GM12878 (cell line): ENCODE results near the gene PPHLN1. TPM values are rescaled to one million over a fixed set of nuclear protein-coding genes. Genes with fewer than 3 reads are reported as not detected.

ENCODE experiments used
- ATF2 ChIP-seq: IDR thresholded peaks from 2 replicates; pipeline ENCODE4 v1.6.1; 2012; ENCODE audit warnings: low read length, inconsistent platforms
- CHD1 ChIP-seq: IDR thresholded peaks from 2 replicates; pipeline ENCODE4 v1.6.1; 2012; ENCODE audit warnings: low read depth, low read length, improper control_type of control experiment
- CREM ChIP-seq: IDR thresholded peaks from 2 replicates; pipeline ENCODE4 v1.6.1; 2014; ENCODE audit warnings: antibody characterized with exemption, low read depth
- E2F8 ChIP-seq: fragments of 450-650 bp; IDR thresholded peaks from 2 replicates; pipeline ENCODE4 v1.6.1; 2018; ENCODE audit warnings: mild to moderate bottlenecking, low read depth, moderate library complexity; ENCODE audit not compliant: partially characterized antibody
- MXI1 ChIP-seq: fragments of 150-350 bp; IDR thresholded peaks from 2 replicates; pipeline ENCODE4 v1.6.1; 2011; ENCODE audit warnings: low read depth, mild to moderate bottlenecking, inconsistent platforms, low read length, improper control_type of control experiment
- NFYB ChIP-seq: IDR thresholded peaks from 2 replicates; pipeline ENCODE4 v1.6.1; 2011; ENCODE audit warnings: low read depth, mild to moderate bottlenecking, low read length, improper control_type of control experiment, moderate library complexity; ENCODE audit not compliant: insufficient read depth
- POLR2AphosphoS2 ChIP-seq: IDR thresholded peaks from 2 replicates; pipeline ENCODE4 v1.6.1; 2011; ENCODE audit warnings: low read depth, mild to moderate bottlenecking, low read length, improper control_type of control experiment, moderate library complexity
- RAD21 ChIP-seq: IDR thresholded peaks from 2 replicates; pipeline ENCODE4 v1.6.1; 2011; ENCODE audit warnings: mild to moderate bottlenecking, low read depth, low read length, moderate library complexity; ENCODE audit not compliant: insufficient read depth
- SMAD1 ChIP-seq: fragments of 450-650 bp; IDR thresholded peaks from 2 replicates; pipeline ENCODE4 v1.6.1; 2018; ENCODE audit warnings: mild to moderate bottlenecking, low read depth; ENCODE audit not compliant: partially characterized antibody
- SREBF2 ChIP-seq: IDR thresholded peaks from 2 replicates; pipeline ENCODE4 v1.6.1; 2012; ENCODE audit warnings: mild to moderate bottlenecking, low read length
- TCF7 ChIP-seq: IDR thresholded peaks from 2 replicates; pipeline ENCODE4 v1.6.1; 2014; ENCODE audit warnings: antibody characterized with exemption, borderline replicate concordance
- WRNIP1 ChIP-seq: IDR thresholded peaks from 2 replicates; pipeline ENCODE4 v1.6.1; 2011; ENCODE audit warnings: low read depth, low read length, improper control_type of control experiment, borderline replicate concordance
- ZBTB33 ChIP-seq: fragments of 450-650 bp; IDR thresholded peaks from 2 replicates; pipeline ENCODE4 v1.6.1; 2017; ENCODE audit warnings: mild to moderate bottlenecking
- polyA plus RNA-seq, 11 experiments: library from polyadenylated mRNA; depleted of rRNA in 4 of 11; unstranded in 6 of 11; stranded (reverse) in 5 of 11; fragments of >200 nt; fragmentation: Nextera tagmentation in 4 of 11; fragmentation: Illumina TruSeq in 1 of 11; extraction: Ambion mirVana in 4 of 11; extraction: Trizol in 1 of 11; gene quantifications; 1 replicate in 1 of 11; 2 replicates in 10 of 11; pipeline versions ENCODE4 v1.2.1 to v1.2.3, GENCODE V29; 2011 to 2016; ENCODE audit warnings: inconsistent platforms in 2 of 11, missing spikeins in 2 of 11, low read depth in 1 of 11
- total RNA-seq, 4 experiments: library from RNA; depleted of rRNA in 3 of 4; stranded (reverse); fragments of >200 nt in 3 of 4; fragmentation: Illumina TruSeq in 1 of 4; extraction: Trizol in 1 of 4; gene quantifications; 2 replicates each; pipeline versions ENCODE4 v1.2.1 to v1.2.3, GENCODE V29; 2013 to 2021
- TF ChIP-seq, protein P1 (sequence below): fragments of 450-650 bp; IDR thresholded peaks from 2 replicates; pipeline ENCODE4 v1.6.1; 2017; ENCODE audit warnings: mild to moderate bottlenecking, moderate library complexity
- TF ChIP-seq, protein P2 (sequence below): fragments of 450-650 bp; IDR thresholded peaks from 2 replicates; pipeline ENCODE4 v1.6.1; 2017; ENCODE audit warnings: mild to moderate bottlenecking, moderate library complexity

The PPHLN1 gene
- total and polyA plus RNA-seq, 10 of the 15 experiments (the other 5 are each of a cell fraction or from before 2014, with no cell fraction given) = 73.6 to 117 (median 92.1) TPM

DNA sequence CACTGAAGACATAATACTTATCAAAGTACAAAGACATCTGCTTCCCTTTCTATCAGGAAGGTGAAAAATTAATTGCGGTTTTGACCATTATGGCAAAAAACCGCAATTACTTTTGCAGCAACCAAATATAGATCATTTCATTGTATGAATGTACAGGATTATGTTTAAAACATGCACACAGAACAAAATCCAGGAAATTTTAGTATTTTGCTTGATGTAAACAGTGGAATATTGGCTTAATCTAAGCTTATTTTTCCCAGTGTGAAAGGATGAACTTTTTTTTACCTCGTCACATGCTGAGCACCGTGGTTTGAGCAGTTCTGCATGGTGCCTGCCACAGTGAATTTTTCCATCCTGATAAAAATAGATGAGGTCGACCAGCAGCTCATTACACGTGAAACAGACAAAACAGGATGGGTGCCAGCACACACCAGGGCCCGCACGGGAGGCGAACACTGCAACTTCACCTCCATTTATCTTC, 142.4 kb downstream of the PPHLN1 start (continued):
- TF ChIP-seq, protein P1, sequence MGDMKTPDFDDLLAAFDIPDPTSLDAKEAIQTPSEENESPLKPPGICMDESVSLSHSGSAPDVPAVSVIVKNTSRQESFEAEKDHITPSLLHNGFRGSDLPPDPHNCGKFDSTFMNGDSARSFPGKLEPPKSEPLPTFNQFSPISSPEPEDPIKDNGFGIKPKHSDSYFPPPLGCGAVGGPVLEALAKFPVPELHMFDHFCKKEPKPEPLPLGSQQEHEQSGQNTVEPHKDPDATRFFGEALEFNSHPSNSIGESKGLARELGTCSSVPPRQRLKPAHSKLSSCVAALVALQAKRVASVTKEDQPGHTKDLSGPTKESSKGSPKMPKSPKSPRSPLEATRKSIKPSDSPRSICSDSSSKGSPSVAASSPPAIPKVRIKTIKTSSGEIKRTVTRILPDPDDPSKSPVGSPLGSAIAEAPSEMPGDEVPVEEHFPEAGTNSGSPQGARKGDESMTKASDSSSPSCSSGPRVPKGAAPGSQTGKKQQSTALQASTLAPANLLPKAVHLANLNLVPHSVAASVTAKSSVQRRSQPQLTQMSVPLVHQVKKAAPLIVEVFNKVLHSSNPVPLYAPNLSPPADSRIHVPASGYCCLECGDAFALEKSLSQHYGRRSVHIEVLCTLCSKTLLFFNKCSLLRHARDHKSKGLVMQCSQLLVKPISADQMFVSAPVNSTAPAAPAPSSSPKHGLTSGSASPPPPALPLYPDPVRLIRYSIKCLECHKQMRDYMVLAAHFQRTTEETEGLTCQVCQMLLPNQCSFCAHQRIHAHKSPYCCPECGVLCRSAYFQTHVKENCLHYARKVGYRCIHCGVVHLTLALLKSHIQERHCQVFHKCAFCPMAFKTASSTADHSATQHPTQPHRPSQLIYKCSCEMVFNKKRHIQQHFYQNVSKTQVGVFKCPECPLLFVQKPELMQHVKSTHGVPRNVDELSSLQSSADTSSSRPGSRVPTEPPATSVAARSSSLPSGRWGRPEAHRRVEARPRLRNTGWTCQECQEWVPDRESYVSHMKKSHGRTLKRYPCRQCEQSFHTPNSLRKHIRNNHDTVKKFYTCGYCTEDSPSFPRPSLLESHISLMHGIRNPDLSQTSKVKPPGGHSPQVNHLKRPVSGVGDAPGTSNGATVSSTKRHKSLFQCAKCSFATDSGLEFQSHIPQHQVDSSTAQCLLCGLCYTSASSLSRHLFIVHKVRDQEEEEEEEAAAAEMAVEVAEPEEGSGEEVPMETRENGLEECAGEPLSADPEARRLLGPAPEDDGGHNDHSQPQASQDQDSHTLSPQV = no peak
- no peak for TF ChIP-seq NFYB
- no peak for TF ChIP-seq E2F8
- TF ChIP-seq SREBF2 = no peak
- TF ChIP-seq MXI1 = no peak
- TF ChIP-seq TCF7 = no peak
- no peak for TF ChIP-seq POLR2AphosphoS2
- peak; percentile 34; the same call in 1 of the 2 replicates for TF ChIP-seq ATF2
- no peak for TF ChIP-seq ZBTB33
- no peak for TF ChIP-seq SMAD1
- TF ChIP-seq CHD1 = no peak
- TF ChIP-seq CREM = 0 out of 2 replicates have a peak, but pooled peaks have one; percentile 9
- TF ChIP-seq, protein P2, sequence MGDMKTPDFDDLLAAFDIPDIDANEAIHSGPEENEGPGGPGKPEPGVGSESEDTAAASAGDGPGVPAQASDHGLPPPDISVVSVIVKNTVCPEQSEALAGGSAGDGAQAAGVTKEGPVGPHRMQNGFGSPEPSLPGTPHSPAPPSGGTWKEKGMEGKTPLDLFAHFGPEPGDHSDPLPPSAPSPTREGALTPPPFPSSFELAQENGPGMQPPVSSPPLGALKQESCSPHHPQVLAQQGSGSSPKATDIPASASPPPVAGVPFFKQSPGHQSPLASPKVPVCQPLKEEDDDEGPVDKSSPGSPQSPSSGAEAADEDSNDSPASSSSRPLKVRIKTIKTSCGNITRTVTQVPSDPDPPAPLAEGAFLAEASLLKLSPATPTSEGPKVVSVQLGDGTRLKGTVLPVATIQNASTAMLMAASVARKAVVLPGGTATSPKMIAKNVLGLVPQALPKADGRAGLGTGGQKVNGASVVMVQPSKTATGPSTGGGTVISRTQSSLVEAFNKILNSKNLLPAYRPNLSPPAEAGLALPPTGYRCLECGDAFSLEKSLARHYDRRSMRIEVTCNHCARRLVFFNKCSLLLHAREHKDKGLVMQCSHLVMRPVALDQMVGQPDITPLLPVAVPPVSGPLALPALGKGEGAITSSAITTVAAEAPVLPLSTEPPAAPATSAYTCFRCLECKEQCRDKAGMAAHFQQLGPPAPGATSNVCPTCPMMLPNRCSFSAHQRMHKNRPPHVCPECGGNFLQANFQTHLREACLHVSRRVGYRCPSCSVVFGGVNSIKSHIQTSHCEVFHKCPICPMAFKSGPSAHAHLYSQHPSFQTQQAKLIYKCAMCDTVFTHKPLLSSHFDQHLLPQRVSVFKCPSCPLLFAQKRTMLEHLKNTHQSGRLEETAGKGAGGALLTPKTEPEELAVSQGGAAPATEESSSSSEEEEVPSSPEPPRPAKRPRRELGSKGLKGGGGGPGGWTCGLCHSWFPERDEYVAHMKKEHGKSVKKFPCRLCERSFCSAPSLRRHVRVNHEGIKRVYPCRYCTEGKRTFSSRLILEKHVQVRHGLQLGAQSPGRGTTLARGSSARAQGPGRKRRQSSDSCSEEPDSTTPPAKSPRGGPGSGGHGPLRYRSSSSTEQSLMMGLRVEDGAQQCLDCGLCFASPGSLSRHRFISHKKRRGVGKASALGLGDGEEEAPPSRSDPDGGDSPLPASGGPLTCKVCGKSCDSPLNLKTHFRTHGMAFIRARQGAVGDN = no peak; the same call in 1 of the 2 replicates
- TF ChIP-seq WRNIP1 = no peak
- TF ChIP-seq RAD21 = no peak
